Brain microvascular endothelial cell (primary cell): ENCODE results near the gene ZNF850.

ENCODE experiments used
- DNase-seq: peaks from one replicate; pipeline ENCODE4 v3.0.0-alpha.2; 2020
- H3K27ac ChIP-seq: fragments of 250-450 bp; sonication (Bioruptor Pico); 2 replicates; pipeline ENCODE4 v1.5.1; 2020; ENCODE audit warnings: mild to moderate bottlenecking, moderate library complexity
- H3K27me3 ChIP-seq: fragments of 250-450 bp; sonication (Bioruptor Pico); replicated peaks from 2 replicates; pipeline ENCODE4 v1.5.1; 2020; ENCODE audit warnings: mild to moderate bottlenecking
- H3K36me3 ChIP-seq: fragments of 250-450 bp; sonication (Bioruptor Pico); replicated peaks from 2 replicates; pipeline ENCODE4 v1.5.1; 2020; ENCODE audit warnings: mild to moderate bottlenecking
- H3K4me3 ChIP-seq: 2 replicates; pipeline ENCODE4 v1.5.1; 2011; ENCODE audit warnings: low read depth, mild to moderate bottlenecking, control low read depth, low read length, moderate library complexity
- CTCF ChIP-seq: IDR thresholded peaks from 2 replicates; pipeline ENCODE4 v1.5.1; 2011; ENCODE audit warnings: low read depth, mild to moderate bottlenecking, moderate library complexity, low read length, control low read depth, inconsistent platforms; ENCODE audit errors: missing control alignments
- in situ Hi-C: cut with HindIII; loops from 2 replicates; pipeline ENCODE4 v1.10.0; 2017; ENCODE audit warnings: low sequenced_read_pairs, low pct_ligation_motif_present

ZNF850 gene

GRCh38 chr19:36679455-36679854 lies 93.2 kb downstream of the ZNF850 start:
- Histone ChIP-seq H3K4me3 (no peak overlapping the region), H3K36me3 (no peaks in the 10 kb centered on the region), H3K27me3 (no peaks in the 10 kb centered on the region), H3K27ac (no peak overlapping the region)
- TF ChIP-seq CTCF = no peak
- in situ Hi-C loops = no loop called here
- DNase-seq = no peak

- H3K27me3 ChIP-seq = no peaks in the 10 kb centered on the region
- no peaks in the 10 kb centered on the region for H3K36me3 ChIP-seq
- in situ Hi-C loops = no loop called here
- no peak overlapping the region for H3K27ac ChIP-seq
- TF ChIP-seq CTCF = no peak
- DNase-seq = no peak
- no peak overlapping the region for H3K4me3 ChIP-seq
Measured at GRCh38 chr19:36674201-36674600, 98.4 kb downstream of the ZNF850 start.

DNA sequence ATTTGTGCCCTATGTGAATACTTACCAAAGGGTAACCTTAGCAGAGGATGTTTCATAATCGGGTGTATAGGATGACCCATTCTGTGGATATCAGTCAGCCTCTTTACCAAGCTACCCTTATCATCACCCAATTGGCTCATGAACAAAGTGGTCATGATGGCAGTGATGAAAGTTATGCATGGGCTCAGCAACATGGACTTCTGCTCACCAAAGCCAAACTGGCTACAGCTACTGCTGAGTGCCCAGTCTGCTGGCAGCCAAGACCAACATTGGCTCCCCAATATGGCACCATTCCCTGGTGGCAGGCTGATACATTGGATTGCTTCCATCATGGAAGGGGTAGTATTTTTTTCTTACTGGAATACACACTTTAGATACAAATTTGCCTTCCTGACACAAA lies 100.2 kb downstream of the ZNF850 start:
- Histone ChIP-seq H3K36me3 (no peaks in the 10 kb centered on the region), H3K4me3 (no peak overlapping the region), H3K27me3 (no peaks in the 10 kb centered on the region), H3K27ac (no peak overlapping the region)
- in situ Hi-C loops = no loop called here
- no peak for DNase-seq
- TF ChIP-seq CTCF = no peak

GRCh38 chr19:36668646-36669045 lies 104.0 kb downstream of the ZNF850 start:
- Histone ChIP-seq H3K27me3 (no peaks in the 10 kb centered on the region), H3K36me3 (peaks cover 7% of the 10 kb centered on the region), H3K27ac (no peak overlapping the region), H3K4me3 (no peak overlapping the region)
- no peak for TF ChIP-seq CTCF
- in situ Hi-C loops = no loop called here
- DNase-seq = no peak

GRCh38 chr19:36665832-36666231 lies 106.8 kb downstream of the ZNF850 start:
- Histone ChIP-seq H3K27me3 (no peaks in the 10 kb centered on the region), H3K4me3 (peak overlapping the region; percentile 91), H3K36me3 (peaks cover 11% of the 10 kb centered on the region), H3K27ac (no peak overlapping the region)
- TF ChIP-seq CTCF = no peak
- in situ Hi-C loops = no loop called here
- DNase-seq = no peak
